OCI-LY3 (cell line): ENCODE measurements around the gene C4A.
"Not testable (repeated sequence)": the region's sequence is repeated elsewhere in the genome, so short reads cannot be mapped to it uniquely, and the experiment has no call there.

ENCODE experiments used
- H2AFZ ChIP-seq: fragments of 200-600, 300-600 bp; shearing (Covaris generic); 2 replicates; pipeline ENCODE4 v1.6.0; 2014; ENCODE audit warnings: antibody characterized with exemption, low read depth, low read length
- H3K27ac ChIP-seq: fragments of 200-600, 300-600 bp; sonication (generic); 2 replicates; pipeline ENCODE4 v1.5.1; 2014; ENCODE audit warnings: mild to moderate bottlenecking, low read length, moderate library complexity, mixed read lengths
- H3K27me3 ChIP-seq: fragments of 200-600, 300-600 bp; sonication (generic); 2 replicates; pipeline ENCODE4 v1.6.1; 2014; ENCODE audit warnings: low read depth, low read length, mixed read lengths
- H3K36me3 ChIP-seq: fragments of 200-600, 300-600 bp; sonication (generic); replicated peaks from 2 replicates; pipeline ENCODE3; 2014; ENCODE audit warnings: low read depth, low read length, mixed read lengths
- H3K4me1 ChIP-seq: fragments of 300-600, 200-600 bp; sonication (generic); 2 replicates; pipeline ENCODE4 v1.6.1; 2014; ENCODE audit warnings: low read length, mixed read lengths
- H3K4me2 ChIP-seq: fragments of 200-600, 300-600 bp; sonication (generic); 2 replicates; pipeline ENCODE4 v1.6.1; 2014; ENCODE audit warnings: low read length, mixed read lengths
- H3K4me3 ChIP-seq: fragments of 300-600, 200-600 bp; sonication (generic); 2 replicates; pipeline ENCODE4 v1.5.1; 2014; ENCODE audit warnings: antibody characterized with exemption, mild to moderate bottlenecking, low read length, moderate library complexity
- H3K79me2 ChIP-seq: fragments of 300-600, 200-600 bp; shearing (Covaris generic); 2 replicates; pipeline ENCODE4 v1.6.1; 2014; ENCODE audit warnings: mild to moderate bottlenecking, low read length, mixed read lengths
- H3K9ac ChIP-seq: fragments of 300-600, 200-600 bp; shearing (Covaris generic); 2 replicates; pipeline ENCODE4 v1.6.0; 2014; ENCODE audit warnings: mild to moderate bottlenecking, low read length, moderate library complexity
- H3K9me3 ChIP-seq: fragments of 200-600, 300-600 bp; shearing (Covaris generic); 2 replicates; pipeline ENCODE4 v1.6.1; 2014; ENCODE audit warnings: low read length, mixed read lengths; ENCODE audit not compliant: insufficient read depth
- H4K20me1 ChIP-seq: fragments of 200-600, 300-600 bp; sonication (generic); 2 replicates; pipeline ENCODE4 v1.6.1; 2016; ENCODE audit warnings: low read length, mixed read lengths; ENCODE audit not compliant: insufficient read depth
- EZH2phosphoT487 ChIP-seq: fragments of 200-600 bp; shearing (Covaris generic); IDR thresholded peaks from 2 replicates; pipeline ENCODE4 v1.6.1; 2018; ENCODE audit warnings: antibody characterized with exemption, mixed run types, low read depth
- TF ChIP-seq, protein P1 (sequence below): fragments of 200-600, 300-600 bp; sonication (generic); IDR thresholded peaks from 2 replicates; pipeline ENCODE4 v1.5.1; 2014; ENCODE audit warnings: antibody characterized with exemption, low read length, low read depth

Gene C4A

DNA sequence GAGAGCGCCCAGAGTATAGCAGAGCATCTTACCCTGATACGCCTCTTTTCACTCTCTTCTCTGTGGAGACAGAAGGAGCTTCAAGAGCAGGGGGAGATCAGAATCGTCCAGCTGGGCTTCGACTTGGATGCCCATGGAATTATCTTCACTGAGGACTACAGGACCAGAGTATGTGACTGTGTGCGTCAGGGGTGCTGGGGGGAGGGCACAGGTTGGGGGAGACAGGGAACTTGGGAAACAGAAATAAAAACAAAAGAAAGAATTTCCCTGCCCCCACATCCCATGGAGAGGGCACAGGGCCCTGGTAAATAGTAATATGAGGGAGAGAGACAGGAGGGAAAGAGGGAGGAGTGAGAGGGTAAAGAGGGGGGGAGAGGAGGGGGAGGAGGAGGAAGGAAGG lies 3.0 kb upstream of the C4A start:
- H4K20me1 ChIP-seq = no peaks in the 10 kb centered on the region
- H3K36me3 ChIP-seq = no peaks in the 10 kb centered on the region
- no peak overlapping the region for H3K4me3 ChIP-seq
- H3K9me3 ChIP-seq = no peaks in the 10 kb centered on the region
- no peaks in the 10 kb centered on the region for H3K79me2 ChIP-seq
- no peak overlapping the region for H2AFZ ChIP-seq
- H3K4me2 ChIP-seq = no peak overlapping the region
- H3K27me3 ChIP-seq = no peaks in the 10 kb centered on the region
- TF ChIP-seq, protein P1, sequence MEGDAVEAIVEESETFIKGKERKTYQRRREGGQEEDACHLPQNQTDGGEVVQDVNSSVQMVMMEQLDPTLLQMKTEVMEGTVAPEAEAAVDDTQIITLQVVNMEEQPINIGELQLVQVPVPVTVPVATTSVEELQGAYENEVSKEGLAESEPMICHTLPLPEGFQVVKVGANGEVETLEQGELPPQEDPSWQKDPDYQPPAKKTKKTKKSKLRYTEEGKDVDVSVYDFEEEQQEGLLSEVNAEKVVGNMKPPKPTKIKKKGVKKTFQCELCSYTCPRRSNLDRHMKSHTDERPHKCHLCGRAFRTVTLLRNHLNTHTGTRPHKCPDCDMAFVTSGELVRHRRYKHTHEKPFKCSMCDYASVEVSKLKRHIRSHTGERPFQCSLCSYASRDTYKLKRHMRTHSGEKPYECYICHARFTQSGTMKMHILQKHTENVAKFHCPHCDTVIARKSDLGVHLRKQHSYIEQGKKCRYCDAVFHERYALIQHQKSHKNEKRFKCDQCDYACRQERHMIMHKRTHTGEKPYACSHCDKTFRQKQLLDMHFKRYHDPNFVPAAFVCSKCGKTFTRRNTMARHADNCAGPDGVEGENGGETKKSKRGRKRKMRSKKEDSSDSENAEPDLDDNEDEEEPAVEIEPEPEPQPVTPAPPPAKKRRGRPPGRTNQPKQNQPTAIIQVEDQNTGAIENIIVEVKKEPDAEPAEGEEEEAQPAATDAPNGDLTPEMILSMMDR = no peak
- no peak for TF ChIP-seq EZH2phosphoT487
- H3K27ac ChIP-seq = no peak overlapping the region
- no peak overlapping the region for H3K9ac ChIP-seq
- no peaks in the 10 kb centered on the region for H3K4me1 ChIP-seq

DNA sequence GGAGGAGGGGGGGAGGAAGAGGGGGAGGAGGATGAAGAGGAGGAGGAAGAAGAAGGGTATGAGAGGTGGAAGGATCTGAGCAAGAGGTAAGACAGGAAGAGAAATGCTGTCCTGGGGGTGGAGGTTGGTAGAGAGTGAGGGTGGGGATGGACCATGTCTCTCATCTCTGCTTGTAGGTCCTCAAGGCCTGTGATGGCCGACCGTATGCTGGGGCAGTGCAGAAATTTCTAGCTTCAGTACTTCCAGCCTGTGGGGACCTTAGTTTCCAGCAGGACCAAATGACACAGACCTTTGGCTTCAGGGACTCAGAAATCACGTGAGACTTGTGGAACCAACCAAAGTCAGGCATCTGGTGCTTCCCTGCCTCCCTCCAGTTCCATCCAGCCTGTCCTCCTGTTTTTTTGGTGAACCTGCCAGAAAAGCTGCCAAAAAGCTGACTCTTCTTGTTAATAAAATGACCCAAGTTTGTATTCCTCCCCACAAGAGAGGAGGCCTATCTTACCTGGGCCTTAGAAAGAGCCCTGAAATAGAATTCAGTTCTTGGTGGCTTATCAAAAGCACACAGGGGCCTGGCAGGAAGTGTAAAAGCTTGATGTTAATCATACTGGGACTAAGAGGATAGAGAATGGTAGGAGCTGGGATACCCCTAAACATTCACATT lies 2.5 kb upstream of the C4A start:
- Histone ChIP-seq H3K9ac (no peak overlapping the region), H3K4me3 (no peak overlapping the region), H3K9me3 (no peaks in the 10 kb centered on the region), H3K27me3 (no peaks in the 10 kb centered on the region), H3K36me3 (no peaks in the 10 kb centered on the region), H4K20me1 (no peaks in the 10 kb centered on the region), H3K4me2 (no peak overlapping the region), H3K79me2 (no peaks in the 10 kb centered on the region), H3K27ac (no peak overlapping the region), H3K4me1 (no peaks in the 10 kb centered on the region), H2AFZ (no peak overlapping the region)
- no peak for TF ChIP-seq EZH2phosphoT487

DNA sequence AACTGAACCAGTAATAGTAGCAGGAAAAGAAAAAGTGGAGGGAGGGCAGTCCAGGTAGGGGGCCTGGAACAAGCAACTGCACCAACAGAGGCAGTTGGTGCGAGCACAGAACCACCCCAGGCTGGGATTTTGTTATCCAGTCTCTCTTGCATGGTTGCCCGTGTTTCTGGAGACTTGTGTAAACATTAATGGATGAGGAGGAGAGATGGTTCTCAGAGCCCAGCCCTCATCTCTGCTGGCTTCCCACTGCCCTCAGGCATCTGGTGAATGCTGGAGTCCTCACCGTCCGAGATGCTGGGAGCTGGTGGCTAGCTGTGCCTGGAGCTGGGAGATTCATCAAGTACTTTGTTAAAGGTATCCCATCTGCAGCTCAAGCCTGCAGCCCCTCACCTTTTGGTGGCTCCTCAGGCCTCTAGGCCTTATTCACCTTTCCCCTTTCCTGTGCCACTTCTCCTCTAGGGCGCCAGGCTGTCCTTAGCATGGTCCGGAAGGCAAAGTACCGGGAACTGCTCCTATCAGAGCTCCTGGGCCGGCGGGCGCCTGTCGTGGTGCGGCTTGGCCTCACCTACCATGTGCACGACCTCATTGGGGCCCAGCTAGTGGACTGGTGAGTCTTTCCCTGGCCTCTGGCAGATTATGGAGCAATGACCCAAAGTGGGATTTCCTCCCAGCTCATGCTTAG lies 1.5 kb upstream of the C4A start:
- H3K9ac ChIP-seq, H3K4me1 ChIP-seq, H3K4me2 ChIP-seq, H3K9me3 ChIP-seq, H4K20me1 ChIP-seq, H3K36me3 ChIP-seq, H3K27me3 ChIP-seq, H2AFZ ChIP-seq, H3K4me3 ChIP-seq, H3K27ac ChIP-seq, H3K79me2 ChIP-seq: not testable (repeated sequence)

DNA sequence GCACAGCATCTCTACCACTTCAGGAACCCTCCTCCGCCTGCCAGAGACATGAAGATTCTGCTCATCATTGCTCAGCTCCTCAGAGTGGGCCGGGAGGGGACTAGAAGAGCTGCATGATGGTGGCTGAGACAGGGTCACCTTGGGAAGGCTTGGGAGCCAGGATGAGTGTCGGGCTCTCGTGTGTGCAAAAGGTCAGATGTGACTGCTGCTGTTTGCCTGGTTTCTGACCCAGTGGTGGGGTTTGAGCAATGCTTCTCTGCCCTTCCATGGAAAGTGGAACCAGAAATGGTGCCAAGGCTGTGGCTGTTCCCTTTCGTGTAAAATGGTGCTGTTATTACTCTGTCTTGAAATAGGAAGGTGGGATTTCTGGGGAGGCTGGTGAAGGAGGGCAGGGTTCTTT lies 859 bp upstream of the C4A start:
- H4K20me1 ChIP-seq, H3K4me3 ChIP-seq, H3K27me3 ChIP-seq, H3K27ac ChIP-seq, H3K4me1 ChIP-seq, H3K36me3 ChIP-seq, H2AFZ ChIP-seq, H3K79me2 ChIP-seq, H3K9me3 ChIP-seq, H3K9ac ChIP-seq, H3K4me2 ChIP-seq: not testable (repeated sequence)

DNA sequence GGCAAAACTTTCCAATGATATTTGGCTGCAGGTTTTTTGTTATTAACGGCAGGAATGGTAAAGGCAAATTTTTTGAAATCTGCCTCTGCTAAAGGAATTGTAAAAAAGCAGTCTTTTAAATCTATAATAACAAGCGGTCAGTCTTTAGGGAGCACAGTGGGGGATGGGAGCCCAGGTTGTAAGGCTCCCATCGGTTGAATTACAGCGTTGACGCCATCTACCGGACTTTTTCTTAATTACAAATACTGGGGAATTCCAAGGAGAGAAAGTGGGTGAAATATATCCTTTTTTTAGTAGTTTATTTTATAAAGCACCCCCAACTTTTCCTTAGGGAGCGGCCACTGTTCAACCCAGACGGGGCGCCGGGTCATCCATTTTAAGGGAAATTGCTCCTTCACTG lies 7.5 kb downstream of the C4A start:
- H3K4me1 ChIP-seq, H3K36me3 ChIP-seq, H3K27ac ChIP-seq, H2AFZ ChIP-seq, H3K27me3 ChIP-seq, H3K79me2 ChIP-seq, H3K9me3 ChIP-seq, H3K4me2 ChIP-seq, H4K20me1 ChIP-seq, H3K9ac ChIP-seq, H3K4me3 ChIP-seq: not testable (repeated sequence)

DNA sequence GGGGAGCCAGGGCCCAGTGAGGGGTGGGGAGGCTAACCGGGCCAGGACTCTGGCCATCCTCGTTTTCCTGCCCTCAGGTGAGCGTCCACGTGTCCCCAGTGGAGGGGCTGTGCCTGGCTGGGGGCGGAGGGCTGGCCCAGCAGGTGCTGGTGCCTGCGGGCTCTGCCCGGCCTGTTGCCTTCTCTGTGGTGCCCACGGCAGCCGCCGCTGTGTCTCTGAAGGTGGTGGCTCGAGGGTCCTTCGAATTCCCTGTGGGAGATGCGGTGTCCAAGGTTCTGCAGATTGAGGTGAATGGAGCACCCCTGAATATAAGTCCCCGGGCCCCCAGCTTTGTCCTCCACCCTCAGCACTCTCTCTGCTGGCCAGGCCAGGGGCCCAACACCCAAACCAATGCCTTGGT lies 12.6 kb downstream of the C4A start:
- not testable (repeated sequence) for H3K27me3 ChIP-seq, H3K79me2 ChIP-seq, H3K4me3 ChIP-seq, H3K9me3 ChIP-seq, H2AFZ ChIP-seq, H3K36me3 ChIP-seq, H3K9ac ChIP-seq, H4K20me1 ChIP-seq, H3K4me1 ChIP-seq, H3K4me2 ChIP-seq, H3K27ac ChIP-seq

DNA sequence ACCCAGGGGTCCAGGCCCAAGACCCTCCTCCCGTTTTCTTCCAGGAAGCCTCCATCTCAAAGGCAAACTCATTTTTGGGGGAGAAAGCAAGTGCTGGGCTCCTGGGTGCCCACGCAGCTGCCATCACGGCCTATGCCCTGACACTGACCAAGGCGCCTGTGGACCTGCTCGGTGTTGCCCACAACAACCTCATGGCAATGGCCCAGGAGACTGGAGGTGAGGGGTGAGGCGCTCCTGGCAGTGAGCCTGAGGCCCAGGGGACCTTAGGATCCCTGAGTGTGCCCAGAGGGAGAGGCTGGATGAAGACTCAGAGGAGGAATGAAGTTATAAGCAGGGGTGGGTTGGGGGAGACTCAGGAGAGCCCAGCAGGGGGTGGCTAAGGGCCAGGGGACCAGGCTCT lies 14.5 kb downstream of the C4A start:
- H2AFZ ChIP-seq, H3K4me1 ChIP-seq, H3K27me3 ChIP-seq, H4K20me1 ChIP-seq, H3K9ac ChIP-seq, H3K79me2 ChIP-seq, H3K4me2 ChIP-seq, H3K9me3 ChIP-seq, H3K27ac ChIP-seq, H3K4me3 ChIP-seq, H3K36me3 ChIP-seq: not testable (repeated sequence)

DNA sequence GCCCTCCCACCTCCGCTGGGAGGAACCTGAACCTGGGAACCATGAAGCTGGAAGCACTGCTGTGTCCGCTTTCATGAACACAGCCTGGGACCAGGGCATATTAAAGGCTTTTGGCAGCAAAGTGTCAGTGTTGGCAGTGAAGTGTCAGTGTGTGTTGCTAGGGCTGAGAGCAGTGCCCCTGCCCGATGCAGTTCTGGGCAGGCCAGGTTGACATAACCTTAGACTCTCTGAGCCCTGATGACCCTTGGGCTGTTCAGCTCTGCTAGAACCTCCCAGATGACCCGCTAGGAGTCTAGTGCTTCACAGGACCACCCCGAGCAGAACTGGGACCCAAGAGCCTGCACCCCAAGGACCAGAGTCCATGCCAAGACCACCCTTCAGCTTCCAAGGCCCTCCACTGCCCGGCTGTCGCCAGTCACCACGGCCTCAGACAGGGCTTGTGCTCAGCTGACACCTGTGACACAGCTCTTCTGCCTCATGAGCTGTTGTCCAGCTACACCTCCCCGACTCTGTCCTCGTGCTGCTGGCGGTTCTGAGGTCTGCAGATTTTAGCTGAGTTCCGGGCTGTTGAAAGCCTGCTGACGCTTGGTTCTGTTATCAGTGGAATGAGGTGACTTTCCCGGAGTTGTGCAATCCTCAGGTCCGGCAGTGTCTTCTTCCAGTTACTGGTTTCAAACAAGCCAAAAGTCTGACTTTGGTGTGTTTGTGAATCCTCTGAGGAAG lies 20.9 kb downstream of the C4A start:
- H3K27me3 ChIP-seq, H3K4me2 ChIP-seq, H3K4me1 ChIP-seq, H3K79me2 ChIP-seq, H3K9ac ChIP-seq, H4K20me1 ChIP-seq, H2AFZ ChIP-seq, H3K9me3 ChIP-seq, H3K27ac ChIP-seq, H3K4me3 ChIP-seq, H3K36me3 ChIP-seq: not testable (repeated sequence)
